H9 (cell line): Measurements from ENCODE around the gene HAUS8. TPM values are rescaled to one million over a fixed set of nuclear protein-coding genes. Genes with fewer than 3 reads are reported as not detected.

Source experiments
- DNase-seq: peaks from one replicate; pipeline ENCODE4 v3.0.0-alpha.2; 2017
- H2AFZ ChIP-seq: one replicate; pipeline ENCODE4 v1.6.1; 2013; ENCODE audit warnings: mild to moderate bottlenecking, low read length, control low read depth, moderate library complexity
- H2AK5ac ChIP-seq: 2 replicates; pipeline ENCODE4 v1.6.1; 2013; ENCODE audit warnings: low read length, control low read depth, mixed read lengths; ENCODE audit not compliant: insufficient read length
- H2BK120ac ChIP-seq: one replicate; pipeline ENCODE4 v1.6.1; 2013; ENCODE audit warnings: low read depth, mild to moderate bottlenecking, low read length, control low read depth, inconsistent platforms; ENCODE audit not compliant: poor library complexity, severe bottlenecking
- H2BK12ac ChIP-seq: 2 replicates; pipeline ENCODE4 v1.6.1; 2013; ENCODE audit warnings: low read length, control low read depth, mixed read lengths, low read depth; ENCODE audit not compliant: insufficient read length
- H2BK15ac ChIP-seq: 2 replicates; pipeline ENCODE4 v1.6.1; 2013; ENCODE audit warnings: low read depth, low read length, control low read depth
- H2BK20ac ChIP-seq: one replicate; pipeline ENCODE4 v1.6.1; 2013; ENCODE audit warnings: low read depth, mild to moderate bottlenecking, low read length, control low read depth, inconsistent platforms; ENCODE audit not compliant: poor library complexity, severe bottlenecking
- H2BK5ac ChIP-seq: 2 replicates; pipeline ENCODE4 v1.6.1; 2013; ENCODE audit warnings: low read length, control low read depth, mixed read lengths; ENCODE audit not compliant: insufficient read length
- H3K14ac ChIP-seq: 2 replicates; pipeline ENCODE4 v1.6.1; 2013; ENCODE audit warnings: low read length, control low read depth; ENCODE audit not compliant: insufficient read depth
- H3K18ac ChIP-seq: 2 replicates; pipeline ENCODE4 v1.6.1; 2013; ENCODE audit warnings: low read depth, mild to moderate bottlenecking, mixed read lengths, low read length, control low read depth; ENCODE audit not compliant: insufficient read length
- H3K23ac ChIP-seq: 2 replicates; pipeline ENCODE4 v1.6.1; 2013; ENCODE audit warnings: low read length, control low read depth, mixed read lengths, low read depth; ENCODE audit not compliant: insufficient read length
- H3K23me2 ChIP-seq: 2 replicates; pipeline ENCODE4 v1.6.1; 2013; ENCODE audit warnings: low read depth, mild to moderate bottlenecking, mixed read lengths, low read length, control low read depth; ENCODE audit not compliant: insufficient read length, poor library complexity, severe bottlenecking
- H3K27ac ChIP-seq: 2 replicates; pipeline ENCODE4 v1.5.1; 2013; ENCODE audit warnings: low read length, control low read depth, mixed read lengths, low read depth; ENCODE audit not compliant: insufficient read length
- H3K27me3 ChIP-seq: 2 replicates; pipeline ENCODE4 v1.6.1; 2013; ENCODE audit warnings: low read length, control low read depth, inconsistent platforms; ENCODE audit not compliant: insufficient read depth
- H3K4ac ChIP-seq: 2 replicates; pipeline ENCODE4 v1.6.1; 2013; ENCODE audit warnings: low read depth, mild to moderate bottlenecking, control low read depth, inconsistent platforms, low read length, moderate library complexity
- H3K4me1 ChIP-seq: 2 replicates; pipeline ENCODE4 v1.6.1; 2013; ENCODE audit warnings: low read length, control low read depth, inconsistent platforms; ENCODE audit not compliant: insufficient read depth
- H3K4me2 ChIP-seq: 2 replicates; pipeline ENCODE4 v1.6.1; 2013; ENCODE audit warnings: low read length, control low read depth, mixed read lengths; ENCODE audit not compliant: insufficient read length, insufficient read depth
- H3K56ac ChIP-seq: 2 replicates; pipeline ENCODE4 v1.6.1; 2013; ENCODE audit warnings: low read depth, mild to moderate bottlenecking, mixed read lengths, low read length, control low read depth; ENCODE audit not compliant: insufficient read length
- H3K79me1 ChIP-seq: 2 replicates; pipeline ENCODE4 v1.6.1; 2013; ENCODE audit warnings: low read depth, mild to moderate bottlenecking, moderate library complexity, low read length, control low read depth, inconsistent platforms; ENCODE audit not compliant: insufficient read depth, poor library complexity, severe bottlenecking
- H3K79me2 ChIP-seq: 2 replicates; pipeline ENCODE4 v1.6.1; 2013; ENCODE audit warnings: low read length, control low read depth, inconsistent platforms; ENCODE audit not compliant: insufficient read depth
- H3K9ac ChIP-seq: 2 replicates; pipeline ENCODE4 v1.6.1; 2013; ENCODE audit warnings: low read length, control low read depth, mixed read lengths; ENCODE audit not compliant: insufficient read length; ENCODE audit errors: extremely low read depth
- H3K9me3 ChIP-seq: one replicate; pipeline ENCODE4 v1.6.1; 2013; ENCODE audit warnings: low read depth, low read length, inconsistent platforms; ENCODE audit not compliant: control insufficient read depth
- H3T11ph ChIP-seq: one replicate; pipeline ENCODE4 v1.6.1; 2013; ENCODE audit warnings: mild to moderate bottlenecking, low read length, control low read depth, inconsistent platforms
- H4K20me1 ChIP-seq: one replicate; pipeline ENCODE4 v1.6.1; 2013; ENCODE audit not compliant: control insufficient read depth, insufficient read length, insufficient read depth
- H4K5ac ChIP-seq: 2 replicates; pipeline ENCODE4 v1.6.1; 2013; ENCODE audit warnings: low read depth, mild to moderate bottlenecking, mixed read lengths, low read length, control low read depth; ENCODE audit not compliant: insufficient read length
- H4K8ac ChIP-seq: replicated peaks from 2 replicates; pipeline ENCODE4 v1.6.1; 2013; ENCODE audit warnings: low read length, control low read depth, mixed read lengths, low read depth; ENCODE audit not compliant: insufficient read length
- H4K91ac ChIP-seq: 2 replicates; pipeline ENCODE4 v1.6.1; 2013; ENCODE audit warnings: low read depth, mild to moderate bottlenecking, moderate library complexity, mixed read lengths, low read length, control low read depth; ENCODE audit not compliant: insufficient read length
- H3K27ac Mint-ChIP-seq, 3 experiments: 2 replicates in 2 of 3; 3 replicates in 1 of 3; pipeline ENCODE4 v1.8.0; 2020 to 2021; ENCODE audit warnings: mixed read lengths in 3 of 3, mild to moderate bottlenecking in 1 of 3, moderate library complexity in 1 of 3
- H3K27me3 Mint-ChIP-seq: 2 replicates; pipeline ENCODE4 v1.8.0; 2021; ENCODE audit warnings: low read depth, mild to moderate bottlenecking, moderate library complexity, mixed read lengths
- H3K36me3 Mint-ChIP-seq, 3 experiments: 2 replicates in 2 of 3; 3 replicates in 1 of 3; pipeline ENCODE4 v1.8.0; 2020 to 2021; ENCODE audit warnings: low read depth in 3 of 3, mixed read lengths in 3 of 3; ENCODE audit not compliant: insufficient read depth in 1 of 3
- H3K4me1 Mint-ChIP-seq, 2 experiments: 2 replicates each; pipeline ENCODE4 v1.8.0; 2020; ENCODE audit warnings: mixed read lengths in 2 of 2
- H3K4me3 Mint-ChIP-seq, 2 experiments: 2 replicates in 1 of 2; 3 replicates in 1 of 2; pipeline ENCODE4 v1.8.0; 2020 to 2021; ENCODE audit warnings: mild to moderate bottlenecking in 2 of 2, mixed read lengths in 2 of 2, moderate library complexity in 1 of 2
- H3K9me3 Mint-ChIP-seq, 2 experiments: 2 replicates in 1 of 2; 3 replicates in 1 of 2; pipeline ENCODE4 v1.8.0; 2020; ENCODE audit warnings: mild to moderate bottlenecking in 2 of 2, mixed read lengths in 2 of 2, moderate library complexity in 1 of 2
- WGBS: extraction: QIAGEN DNeasy Blood & Tissue Kit; methylation state at CpG from one replicate; pipeline ENCODE4 v1.1.7; 2013; ENCODE audit warnings: missing lambda C conversion rate, low lambda C conversion rate, mixed read lengths; ENCODE audit not compliant: insufficient read length; ENCODE audit errors: extremely low coverage; 5-methylcytosine and 5-hydroxymethylcytosine counted together
- total RNA-seq: library from RNA; stranded (reverse); gene quantifications from 2 replicates; pipeline ENCODE4 v1.2.1, GENCODE V29; 2021
- TF ChIP-seq, protein P1 (sequence below): fragments of 200-600 bp; sonication (generic); conservative IDR thresholded peaks from 3 replicates; pipeline ENCODE4 v1.8.0; 2021; ENCODE audit warnings: antibody characterized with exemption, mild to moderate bottlenecking

HAUS8 gene
- total RNA-seq, 1 experiment from 2014 or later = 27.8 TPM

DNA sequence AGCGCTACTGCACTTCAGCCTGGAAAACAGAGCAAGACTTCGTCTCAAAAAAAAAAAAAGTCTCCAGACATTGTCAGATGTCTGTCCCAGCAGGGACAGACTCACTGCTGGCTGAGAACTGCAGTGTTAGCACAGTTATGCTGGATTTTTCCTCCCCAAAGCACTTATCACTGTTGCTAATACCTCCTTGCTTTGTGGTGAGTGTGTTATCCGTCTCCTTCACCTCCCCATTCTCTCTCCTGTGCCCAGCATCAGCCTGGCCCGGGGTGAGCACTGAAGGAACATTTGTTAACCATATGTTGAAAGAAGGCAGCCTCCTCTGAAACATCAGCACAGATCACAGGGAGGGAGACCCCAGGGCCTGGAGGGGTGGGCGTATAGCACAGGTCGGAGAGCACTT is 11.6 kb upstream of the HAUS8 start:
- Histone ChIP-seq H3K9ac (no peak overlapping the region), H3K79me2 (peaks cover 7% of the 10 kb centered on the region; the same call in 1 of the 2 replicates), H3K18ac (no peak overlapping the region), H4K20me1 (no peaks in the 10 kb centered on the region), H3K4me1 (no peaks in the 10 kb centered on the region), H4K5ac (no peak overlapping the region), H2AK5ac (no peak overlapping the region), H4K8ac (no peak overlapping the region), H3K4ac (no peak overlapping the region), H3K23ac (no peak overlapping the region), H2BK12ac (no peak overlapping the region), H3K14ac (no peak overlapping the region), H3K4me2 (no peak overlapping the region), H2BK15ac (no peak overlapping the region), H3K9me3 (no peaks in the 10 kb centered on the region), H3K23me2 (no peaks in the 10 kb centered on the region), H3K27ac (no peak overlapping the region), H2BK5ac (no peak overlapping the region), H3T11ph (no peak overlapping the region), H3K27me3 (no peaks in the 10 kb centered on the region), H4K91ac (no peak overlapping the region), H2BK20ac (no peak overlapping the region), H3K56ac (no peak overlapping the region), H2BK120ac (no peak overlapping the region), H2AFZ (no peak overlapping the region), H3K79me1 (no peaks in the 10 kb centered on the region)
- DNase-seq = no peak
- TF ChIP-seq, protein P1, sequence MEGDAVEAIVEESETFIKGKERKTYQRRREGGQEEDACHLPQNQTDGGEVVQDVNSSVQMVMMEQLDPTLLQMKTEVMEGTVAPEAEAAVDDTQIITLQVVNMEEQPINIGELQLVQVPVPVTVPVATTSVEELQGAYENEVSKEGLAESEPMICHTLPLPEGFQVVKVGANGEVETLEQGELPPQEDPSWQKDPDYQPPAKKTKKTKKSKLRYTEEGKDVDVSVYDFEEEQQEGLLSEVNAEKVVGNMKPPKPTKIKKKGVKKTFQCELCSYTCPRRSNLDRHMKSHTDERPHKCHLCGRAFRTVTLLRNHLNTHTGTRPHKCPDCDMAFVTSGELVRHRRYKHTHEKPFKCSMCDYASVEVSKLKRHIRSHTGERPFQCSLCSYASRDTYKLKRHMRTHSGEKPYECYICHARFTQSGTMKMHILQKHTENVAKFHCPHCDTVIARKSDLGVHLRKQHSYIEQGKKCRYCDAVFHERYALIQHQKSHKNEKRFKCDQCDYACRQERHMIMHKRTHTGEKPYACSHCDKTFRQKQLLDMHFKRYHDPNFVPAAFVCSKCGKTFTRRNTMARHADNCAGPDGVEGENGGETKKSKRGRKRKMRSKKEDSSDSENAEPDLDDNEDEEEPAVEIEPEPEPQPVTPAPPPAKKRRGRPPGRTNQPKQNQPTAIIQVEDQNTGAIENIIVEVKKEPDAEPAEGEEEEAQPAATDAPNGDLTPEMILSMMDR = no peak
- no peaks in the 10 kb centered on the region for H3K27me3 Mint-ChIP-seq
- H3K4me3 Mint-ChIP-seq = no peak overlapping the region
- no peaks in the 10 kb centered on the region for H3K9me3 Mint-ChIP-seq
- WGBS = no CpG with 5 or more reads among the region's 6 CpGs
- H3K27ac Mint-ChIP-seq = peak overlapping the region; percentile 2 to 34 (median 24); a peak in 4 of 7 replicates
- H3K36me3 Mint-ChIP-seq = peaks cover 8 to 10% (median 9%) of the 10 kb centered on the region in 3 experiments; a peak in 5 of 7 replicates
- H3K4me1 Mint-ChIP-seq = peaks cover 2 to 9% of the 10 kb centered on the region in 2 experiments; a peak in 3 of 4 replicates
